DND-41 (cell line): ENCODE data around the gene IL2.

Experiments
- EZH2 ChIP-seq: IDR thresholded peaks from 3 replicates; pipeline ENCODE4 v1.6.1; 2012; ENCODE audit warnings: borderline replicate concordance, low read depth, mild to moderate bottlenecking, moderate library complexity, low read length, inconsistent platforms; ENCODE audit not compliant: severe bottlenecking
- TF ChIP-seq, protein P1 (sequence below): IDR thresholded peaks from 2 replicates; pipeline ENCODE4 v1.5.1; 2012; ENCODE audit warnings: borderline replicate concordance, low read length, moderate library complexity, mild to moderate bottlenecking; ENCODE audit not compliant: poor library complexity, severe bottlenecking; ENCODE audit errors: extremely low read depth

DNA sequence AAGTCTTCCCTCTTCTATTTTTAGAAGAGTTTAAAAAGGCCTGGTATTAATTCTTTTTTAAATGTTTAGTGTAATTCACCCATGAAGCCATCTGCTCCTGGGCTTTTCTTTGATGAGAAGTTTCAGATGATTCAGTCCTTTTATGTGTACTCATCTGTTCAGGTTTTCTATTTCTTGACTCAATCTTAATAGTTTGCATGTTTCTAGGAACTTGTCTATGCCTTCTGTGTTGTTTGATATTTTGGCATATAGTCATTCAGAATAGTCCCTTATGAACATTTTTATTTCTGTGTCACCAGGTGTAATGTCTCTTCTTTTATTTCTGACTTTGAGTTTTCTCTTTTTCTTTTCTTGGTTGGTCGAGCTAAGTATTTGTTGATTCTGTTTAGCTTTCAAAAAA is 20.2 kb upstream of the IL2 start:
- TF ChIP-seq, protein P1, sequence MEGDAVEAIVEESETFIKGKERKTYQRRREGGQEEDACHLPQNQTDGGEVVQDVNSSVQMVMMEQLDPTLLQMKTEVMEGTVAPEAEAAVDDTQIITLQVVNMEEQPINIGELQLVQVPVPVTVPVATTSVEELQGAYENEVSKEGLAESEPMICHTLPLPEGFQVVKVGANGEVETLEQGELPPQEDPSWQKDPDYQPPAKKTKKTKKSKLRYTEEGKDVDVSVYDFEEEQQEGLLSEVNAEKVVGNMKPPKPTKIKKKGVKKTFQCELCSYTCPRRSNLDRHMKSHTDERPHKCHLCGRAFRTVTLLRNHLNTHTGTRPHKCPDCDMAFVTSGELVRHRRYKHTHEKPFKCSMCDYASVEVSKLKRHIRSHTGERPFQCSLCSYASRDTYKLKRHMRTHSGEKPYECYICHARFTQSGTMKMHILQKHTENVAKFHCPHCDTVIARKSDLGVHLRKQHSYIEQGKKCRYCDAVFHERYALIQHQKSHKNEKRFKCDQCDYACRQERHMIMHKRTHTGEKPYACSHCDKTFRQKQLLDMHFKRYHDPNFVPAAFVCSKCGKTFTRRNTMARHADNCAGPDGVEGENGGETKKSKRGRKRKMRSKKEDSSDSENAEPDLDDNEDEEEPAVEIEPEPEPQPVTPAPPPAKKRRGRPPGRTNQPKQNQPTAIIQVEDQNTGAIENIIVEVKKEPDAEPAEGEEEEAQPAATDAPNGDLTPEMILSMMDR: no peak
- no peak for TF ChIP-seq EZH2
